A549 (cell line): ENCODE results near the gene VPS41.

Source experiments
- CTCF ChIP-seq: fragments of >200 bp; sonication (Bioruptor Twin); formaldehyde crosslinking; IDR thresholded peaks from 3 replicates; pipeline ENCODE4 v1.5.1; 2016
- ELK1 ChIP-seq: fragments of 150-350 bp; IDR thresholded peaks from 2 replicates; pipeline ENCODE4 v1.6.1; 2014; ENCODE audit warnings: low read depth, mild to moderate bottlenecking, low read length
- POLR2A ChIP-seq: IDR thresholded peaks from 2 replicates; pipeline ENCODE4 v1.6.1; 2012; ENCODE audit warnings: mild to moderate bottlenecking, low read length
- REST ChIP-seq: fragments of 200-600 bp; sonication (generic); IDR thresholded peaks from 2 replicates; pipeline ENCODE4 v1.6.1; 2016; ENCODE audit warnings: antibody characterized with exemption, mild to moderate bottlenecking, moderate library complexity

- TF ChIP-seq CTCF = no peak
- no peak for TF ChIP-seq ELK1
- no peak for TF ChIP-seq REST
- TF ChIP-seq POLR2A = no peak
Measured at GRCh38 chr7:38950309-38950708, 41.3 kb upstream of the VPS41 start.
